GM19351 (cell line): Measurements from ENCODE around the gene DUSP21.
"Not testable (repeated sequence)": the region's sequence is repeated elsewhere in the genome, so short reads cannot be mapped to it uniquely, and the experiment has no call there.

Experiments
- ATAC-seq: cut with Tn5 transposase; IDR thresholded peaks from one replicate; pipeline ENCODE4 v1.9.1; 2021; ENCODE audit warnings: mild to moderate bottlenecking, moderate library complexity; ENCODE audit not compliant: unreplicated experiment

The DUSP21 gene

GRCh38 chrX:44843753-44844152 is at the start of gene DUSP21:
Gene DUSP21 (plus strand): TSS chrX:44844021. CDS start chrX:44844133, 112 bp downstream.
- no peak for ATAC-seq

DNA sequence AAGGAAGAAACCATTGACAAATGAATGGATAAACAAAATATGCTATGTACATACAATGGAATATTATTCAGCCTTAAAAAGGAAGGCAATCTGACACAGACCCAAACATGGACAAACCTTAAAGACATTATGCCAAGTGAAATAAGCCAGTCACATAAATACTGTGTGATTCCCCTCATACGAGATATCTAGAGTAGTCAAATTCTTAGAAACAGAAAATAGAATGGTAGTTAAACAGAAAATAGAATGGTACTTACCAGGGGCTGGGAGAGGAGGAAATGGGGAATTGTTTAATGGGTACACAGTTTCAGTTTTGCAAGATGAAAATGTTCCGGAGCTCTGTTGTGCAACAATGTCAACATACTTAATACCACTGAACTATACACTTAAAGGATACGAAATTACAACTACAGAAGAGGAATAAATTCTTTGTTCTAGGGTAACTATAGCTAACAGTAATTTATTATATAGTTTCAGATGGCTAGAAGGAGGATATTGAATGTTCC is 47.8 kb upstream of the DUSP21 start:
- no peak for ATAC-seq

- ATAC-seq, result no peak
These were observed 41.2 kb upstream of the DUSP21 start for GRCh38 chrX:44802613-44803012.

DNA sequence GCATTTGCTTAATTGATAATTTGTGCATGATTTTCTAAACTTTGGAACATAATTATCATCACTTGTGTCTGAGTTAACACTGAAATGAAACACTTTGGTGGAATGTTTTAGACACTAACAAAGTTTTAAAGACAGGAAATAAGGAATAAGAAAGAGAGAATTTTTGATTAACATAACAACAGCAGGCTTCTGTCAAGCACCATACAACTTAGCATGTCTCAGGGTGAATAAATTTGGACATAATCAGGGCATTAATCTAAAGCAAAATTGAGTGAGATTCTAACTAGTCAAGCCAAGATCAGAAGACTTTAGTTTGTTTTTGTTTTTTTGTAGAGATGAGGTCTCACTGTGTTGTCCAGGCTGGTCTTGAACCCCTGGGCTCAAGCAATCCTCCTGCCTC is 28.1 kb upstream of the DUSP21 start:
- ATAC-seq, result no peak

DNA sequence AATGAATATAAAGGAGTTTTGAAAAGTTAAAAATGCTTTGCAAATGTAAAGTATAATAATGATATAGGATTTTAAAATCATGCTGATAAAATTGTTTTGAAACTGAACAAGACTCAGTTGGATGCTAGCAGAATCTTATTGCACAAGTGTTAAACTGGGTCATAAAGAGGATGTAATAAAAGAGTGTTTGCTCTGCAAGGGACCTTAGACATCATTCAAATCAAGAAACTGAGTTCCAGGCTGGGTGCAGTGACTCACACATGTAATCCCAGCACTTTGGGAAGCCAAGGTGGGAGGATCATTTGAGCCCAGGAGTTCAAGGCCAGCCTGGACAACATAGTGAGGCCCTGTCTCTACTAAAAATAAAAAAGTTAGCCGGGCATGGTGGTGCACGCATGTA is 27.5 kb upstream of the DUSP21 start:
- ATAC-seq, result no peak

- ATAC-seq, result no peak
These were observed 26.8 kb upstream of the DUSP21 start for GRCh38 chrX:44817029-44817428.

DNA sequence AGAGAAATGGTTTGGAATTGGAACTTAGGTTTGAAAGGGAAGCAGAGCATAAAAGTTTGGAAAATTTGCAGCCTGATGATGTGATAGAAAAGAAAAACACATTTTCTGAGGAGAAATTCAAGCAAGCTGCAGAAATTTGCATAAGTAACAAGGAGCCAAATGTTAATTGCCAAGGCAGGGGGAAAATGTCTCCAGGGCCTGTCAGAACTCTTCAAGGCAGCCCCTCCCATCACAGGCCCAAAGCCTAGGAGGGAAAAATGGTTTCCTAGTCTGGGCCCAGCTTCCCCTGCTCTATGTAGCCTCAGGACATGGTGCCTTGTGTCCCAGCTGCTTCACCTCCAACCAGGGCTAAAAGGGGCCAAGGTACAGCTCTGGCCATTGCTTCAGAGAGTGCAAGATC is 21.2 kb upstream of the DUSP21 start:
- no peak for ATAC-seq

DNA sequence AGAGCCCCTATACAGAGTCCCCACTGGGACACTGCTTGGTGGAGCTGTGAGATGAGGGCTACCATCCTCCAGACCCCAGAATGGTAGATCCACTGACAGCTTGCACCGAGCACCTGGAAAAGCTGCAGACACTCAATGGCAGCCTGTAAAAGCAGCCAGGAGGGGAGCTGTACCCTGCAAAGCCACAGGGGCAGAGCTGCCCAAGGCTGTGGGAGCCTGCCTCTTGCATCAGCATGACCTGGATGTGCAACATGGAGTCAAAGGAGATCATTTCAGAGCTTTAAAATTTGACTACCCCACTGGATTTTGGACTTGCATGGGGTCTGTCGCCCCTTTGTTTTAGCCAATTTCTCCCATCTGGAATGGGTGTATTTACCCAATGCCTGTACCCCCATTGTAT is 20.6 kb upstream of the DUSP21 start:
- not testable (repeated sequence) for ATAC-seq

DNA sequence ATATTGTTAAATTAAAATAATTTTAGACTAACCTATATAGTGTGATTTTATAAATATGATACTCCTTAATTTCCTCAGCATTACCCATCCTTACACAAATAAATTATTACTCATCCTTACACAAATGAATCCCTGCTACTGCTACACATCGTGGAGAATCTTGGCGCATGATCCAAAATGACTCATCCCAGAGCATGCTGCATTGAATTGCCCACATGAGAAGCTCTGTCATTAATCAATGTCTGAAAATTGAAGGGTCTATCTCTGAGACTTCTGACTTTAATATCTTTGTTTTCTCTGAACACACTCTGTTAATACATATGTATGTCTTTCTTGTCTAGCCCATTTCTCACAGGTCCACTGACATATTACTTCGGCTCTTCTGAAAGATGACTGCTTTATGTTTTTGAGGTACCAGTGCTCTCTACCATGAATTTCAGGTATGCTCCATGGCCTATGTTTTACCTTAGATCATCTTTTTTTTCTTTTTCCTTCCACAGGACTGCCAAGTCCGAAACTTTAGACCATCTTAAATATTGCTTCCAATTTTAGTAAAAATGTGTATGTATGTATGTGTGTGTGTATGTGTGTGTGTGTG is 15.7 kb upstream of the DUSP21 start:
- ATAC-seq, result no peak

DNA sequence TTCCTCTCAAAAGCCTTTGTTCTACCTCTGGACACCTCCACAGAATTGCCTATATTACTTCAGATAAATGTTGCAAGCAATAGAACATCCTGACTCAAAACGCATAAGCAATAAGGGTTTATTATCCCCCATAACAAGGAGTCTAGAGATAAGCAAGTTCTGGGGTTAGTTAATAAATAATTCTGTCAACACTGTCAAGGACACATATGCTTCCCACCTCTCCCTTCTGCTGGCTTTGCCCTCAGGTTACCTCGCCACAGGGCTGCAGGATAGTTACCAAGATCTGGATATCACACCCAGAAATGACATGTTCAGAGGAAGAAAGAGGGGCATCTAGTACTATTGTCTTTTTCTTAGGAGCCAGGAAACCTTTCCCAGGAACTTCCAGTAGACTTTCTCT is 14.0 kb upstream of the DUSP21 start:
- no peak for ATAC-seq

- no peak for ATAC-seq
These were observed 1.1 kb upstream of the DUSP21 start for GRCh38 chrX:44842550-44843317.

DNA sequence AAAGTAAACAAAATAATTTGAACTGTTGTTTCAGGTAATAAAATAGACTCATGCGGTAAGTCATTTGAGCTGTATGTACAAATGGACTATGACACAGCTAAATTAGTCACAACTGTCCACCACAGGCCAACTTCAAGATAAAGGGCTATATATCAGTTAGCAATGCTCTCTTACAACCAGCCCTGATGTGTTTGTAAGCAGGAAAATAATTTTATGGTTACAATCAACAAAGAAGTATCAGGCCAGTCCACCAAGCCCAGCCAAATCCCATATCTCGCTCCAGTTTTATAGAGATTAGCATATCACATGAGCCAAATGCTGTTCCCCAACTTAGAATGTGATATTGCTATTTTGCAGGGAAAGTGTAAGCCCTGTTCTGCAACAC is 511 bp upstream of the DUSP21 start:
- no peak for ATAC-seq

DNA sequence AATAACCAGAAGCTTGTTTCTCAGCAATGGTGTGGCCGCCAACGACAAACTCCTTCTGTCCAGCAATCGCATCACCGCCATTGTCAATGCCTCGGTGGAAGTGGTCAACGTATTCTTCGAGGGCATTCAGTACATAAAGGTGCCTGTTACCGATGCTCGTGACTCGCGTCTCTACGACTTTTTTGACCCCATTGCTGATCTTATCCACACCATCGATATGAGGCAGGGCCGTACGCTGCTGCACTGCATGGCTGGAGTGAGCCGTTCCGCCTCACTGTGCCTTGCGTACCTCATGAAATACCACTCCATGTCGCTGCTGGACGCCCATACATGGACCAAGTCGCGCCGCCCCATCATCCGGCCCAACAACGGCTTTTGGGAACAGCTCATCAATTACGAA is 383 bp downstream of the DUSP21 start:
- no peak for ATAC-seq

GRCh38 chrX:44850891-44851290 is 7.1 kb downstream of the DUSP21 start:
- ATAC-seq, result not testable (repeated sequence)

DNA sequence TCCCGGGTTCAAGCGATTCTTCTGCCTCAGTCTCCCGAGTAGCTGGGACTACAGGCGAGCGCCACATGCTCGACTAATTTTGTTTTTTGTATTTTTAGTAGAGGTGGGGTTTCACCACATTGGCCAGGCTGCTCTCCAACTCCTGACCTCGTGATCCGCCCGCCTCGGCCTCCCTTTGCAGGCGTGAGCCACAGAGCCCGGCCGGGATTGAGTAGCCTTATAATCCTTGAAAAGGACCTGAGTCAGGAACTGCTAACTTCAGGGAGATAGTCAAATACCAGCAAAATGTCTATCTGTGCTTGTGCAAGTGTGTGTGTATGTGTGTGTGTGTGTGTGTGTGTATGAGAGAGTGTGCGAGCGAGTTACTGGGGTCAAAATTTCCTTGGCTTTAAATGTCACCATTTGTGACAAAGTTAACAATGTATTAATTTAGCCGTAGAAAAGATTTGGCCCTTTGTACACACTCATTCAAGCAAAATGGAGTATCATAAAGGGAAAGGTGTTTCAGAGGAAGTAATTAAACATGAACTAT is 27.4 kb downstream of the DUSP21 start:
- no peak for ATAC-seq

- peak; percentile 27 for ATAC-seq
These were observed 28.4 kb downstream of the DUSP21 start for GRCh38 chrX:44871931-44872820.

- peak; percentile 83 for ATAC-seq
These were observed 29.1 kb downstream of the DUSP21 start, which contains the start of gene KDM6A for GRCh38 chrX:44872821-44873414. Gene KDM6A (plus strand): TSS chrX:44873188. CDS start chrX:44873552, 364 bp downstream.

- ATAC-seq, result no peak
These were observed 29.8 kb downstream of the DUSP21 start for GRCh38 chrX:44873415-44874276.

DNA sequence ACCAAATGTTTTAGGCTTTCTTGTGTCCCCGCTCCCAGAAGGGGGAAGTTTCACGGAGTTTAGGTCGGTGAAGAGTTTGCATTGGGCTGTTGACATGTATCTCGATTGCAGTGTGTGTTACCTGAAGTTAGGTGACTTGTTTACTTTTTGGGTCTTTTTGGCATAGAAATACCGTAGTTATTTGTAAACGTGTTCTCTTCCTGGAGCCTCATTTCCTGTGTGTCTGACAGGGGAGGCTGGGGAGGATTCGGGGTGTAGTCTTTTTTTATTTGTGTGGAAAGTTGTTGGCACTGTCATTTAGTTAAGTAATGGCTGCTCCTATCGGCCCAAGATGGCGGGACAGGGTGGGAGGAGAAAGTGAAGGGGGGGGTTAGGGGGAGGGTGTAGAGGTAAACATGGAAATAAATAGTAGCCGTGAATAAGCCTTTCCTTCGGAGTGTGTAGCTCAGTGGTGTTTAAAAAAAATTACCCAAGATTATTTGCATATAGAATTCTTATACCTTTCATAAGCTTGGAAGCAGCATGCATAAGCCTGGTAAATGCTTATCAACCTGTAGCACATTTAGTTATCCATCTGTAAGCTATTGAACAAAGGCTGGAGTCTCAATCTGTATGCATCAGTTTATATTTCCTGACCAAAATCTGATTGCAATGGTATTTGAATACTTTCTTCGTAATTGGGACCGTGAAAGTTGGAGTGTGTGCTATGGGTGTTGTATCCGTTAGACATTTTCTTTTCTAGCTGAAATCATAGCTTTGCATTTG is 30.8 kb downstream of the DUSP21 start:
- ATAC-seq, result no peak
